H1 (cell line): ENCODE results near the gene CCDC12. TPM values are rescaled to one million over a fixed set of nuclear protein-coding genes. Genes with fewer than 3 reads are reported as not detected.

Experiments used
- CTCF ChIA-PET: fragments of 300-600 bp; sonication (Branson Sonifier 250); formaldehyde crosslinking; loops from one replicate; lab custom pipeline; 2021; ENCODE audit not compliant: partially characterized antibody; lab: Charles Lee
- POLR2A ChIA-PET: fragments of 300-600 bp; sonication (Branson Sonifier 250); formaldehyde crosslinking; loops from one replicate; lab custom pipeline; 2021; ENCODE audit warnings: inconsistent platforms; ENCODE audit not compliant: partially characterized antibody; lab: Charles Lee
- DNase-seq, 2 experiments: peaks; one replicate each; pipeline versions ENCODE4 v3.0.0 to v3.0.0-alpha.2; 2010 to 2022; ENCODE audit warnings: low spot score in 2 of 2, low read depth in 1 of 2, mixed read lengths in 1 of 2
- FAIRE-seq: peaks from 2 replicates; lab custom pipeline; 2011; peaks lifted over from hg19 to GRCh38; lab: Jason Lieb, UNC
- H2AFZ ChIP-seq: 2 replicates; pipeline ENCODE4 v1.8.1; 2012; ENCODE audit warnings: low read length, inconsistent platforms
- H2AK5ac ChIP-seq: 2 replicates; pipeline ENCODE4 v1.6.1; 2013; ENCODE audit warnings: low read depth, low read length
- H2BK120ac ChIP-seq: replicated peaks from 2 replicates; pipeline ENCODE3; 2013; ENCODE audit warnings: low read depth, low read length, inconsistent platforms
- H2BK12ac ChIP-seq: 2 replicates; pipeline ENCODE4 v1.6.1; 2013; ENCODE audit warnings: low read depth, low read length
- H2BK15ac ChIP-seq: 2 replicates; pipeline ENCODE4 v1.6.1; 2013; ENCODE audit warnings: low read length
- H2BK20ac ChIP-seq: 2 replicates; pipeline ENCODE4 v1.6.1; 2013; ENCODE audit warnings: low read length
- H2BK5ac ChIP-seq: 2 replicates; pipeline ENCODE4 v1.6.1; 2013; ENCODE audit warnings: low read depth, low read length
- H3K14ac ChIP-seq: 2 replicates; pipeline ENCODE4 v1.6.1; 2013; ENCODE audit warnings: inconsistent platforms; ENCODE audit not compliant: insufficient read length
- H3K18ac ChIP-seq: 2 replicates; pipeline ENCODE4 v1.6.1; 2013; ENCODE audit warnings: low read length; ENCODE audit errors: extremely low read depth
- H3K23ac ChIP-seq: 2 replicates; pipeline ENCODE4 v1.6.1; 2013; ENCODE audit warnings: inconsistent platforms; ENCODE audit not compliant: insufficient read length
- H3K23me2 ChIP-seq: 2 replicates; pipeline ENCODE4 v1.6.1; 2013; ENCODE audit warnings: low read depth, low read length
- H3K27ac ChIP-seq: 2 replicates; pipeline ENCODE4 v1.6.1; 2011; ENCODE audit warnings: low read depth, low read length, inconsistent platforms
- H3K27me3 ChIP-seq, 4 experiments: replicated peaks in 1 of 4; 1 replicate in 1 of 4; 2 replicates in 3 of 4; pipeline versions ENCODE4 v1.6.1 to v1.8.1; 2011 to 2013; ENCODE audit warnings: low read length in 3 of 4, mild to moderate bottlenecking in 3 of 4, inconsistent platforms in 2 of 4, mixed read lengths in 2 of 4, moderate library complexity in 1 of 4; ENCODE audit not compliant: control insufficient read depth in 3 of 4, insufficient read depth in 3 of 4; ENCODE audit errors: extremely low read depth in 1 of 4
- H3K36me3 ChIP-seq, 4 experiments: 2 replicates each; pipeline versions ENCODE4 v1.6.1 to v1.8.1; 2011 to 2013; ENCODE audit warnings: mild to moderate bottlenecking in 4 of 4, low read length in 3 of 4, moderate library complexity in 2 of 4, control low read depth in 1 of 4, inconsistent platforms in 1 of 4; ENCODE audit not compliant: insufficient read depth in 4 of 4, control insufficient read depth in 2 of 4
- H3K4ac ChIP-seq: replicated peaks from 2 replicates; pipeline ENCODE3; 2013; ENCODE audit warnings: low read length, low read depth, mixed read lengths, inconsistent platforms; ENCODE audit not compliant: insufficient read length
- H3K4me1 ChIP-seq, 4 experiments: replicated peaks in 1 of 4; 1 replicate in 1 of 4; 2 replicates in 3 of 4; pipeline versions ENCODE4 v1.6.1 to v1.8.1; 2011 to 2013; ENCODE audit warnings: low read length in 3 of 4, inconsistent platforms in 2 of 4, mixed read lengths in 1 of 4; ENCODE audit not compliant: insufficient read depth in 4 of 4, control insufficient read depth in 3 of 4
- H3K4me2 ChIP-seq, 2 experiments: 2 replicates each; pipeline versions ENCODE4 v1.6.1 to v1.8.1; 2011 to 2013; ENCODE audit warnings: low read depth in 2 of 2, low read length in 2 of 2, control low read depth in 1 of 2, inconsistent platforms in 1 of 2, mild to moderate bottlenecking in 1 of 2; ENCODE audit not compliant: insufficient read depth in 1 of 2
- H3K4me3 ChIP-seq, 4 experiments: fragments of 200-600, 300-600 bp in 1 of 4; sonication (generic), shearing (Covaris generic), sonication (Bioruptor Twin) in 1 of 4; 2 replicates each; pipeline versions ENCODE4 v1.5.1 to v1.8.1; 2011 to 2016; ENCODE audit warnings: low read length in 4 of 4, low read depth in 3 of 4, control low read depth in 2 of 4, inconsistent platforms in 2 of 4, mild to moderate bottlenecking in 2 of 4, mixed read lengths in 1 of 4, moderate library complexity in 1 of 4; ENCODE audit not compliant: insufficient read depth in 2 of 4; ENCODE audit errors: extremely low read depth in 1 of 4
- H3K56ac ChIP-seq: replicated peaks from 2 replicates; pipeline ENCODE3; 2013; ENCODE audit warnings: low read depth, mild to moderate bottlenecking, mixed read lengths, low read length, inconsistent platforms; ENCODE audit not compliant: insufficient read length
- H3K79me1 ChIP-seq: 2 replicates; pipeline ENCODE4 v1.6.1; 2013; ENCODE audit warnings: low read depth, low read length, control low read depth
- H3K79me2 ChIP-seq, 2 experiments: 2 replicates each; pipeline versions ENCODE4 v1.6.1 to v1.8.1; 2012 to 2013; ENCODE audit warnings: low read length in 2 of 2, mild to moderate bottlenecking in 2 of 2, inconsistent platforms in 1 of 2; ENCODE audit not compliant: insufficient read depth in 2 of 2, control insufficient read depth in 1 of 2
- H3K9ac ChIP-seq, 4 experiments: replicated peaks in 1 of 4; 1 replicate in 1 of 4; 2 replicates in 3 of 4; pipeline versions ENCODE4 v1.6.1 to v1.8.1; 2011 to 2013; ENCODE audit warnings: low read depth in 3 of 4, low read length in 3 of 4, control low read depth in 2 of 4, mild to moderate bottlenecking in 2 of 4, moderate library complexity in 2 of 4, inconsistent platforms in 1 of 4; ENCODE audit errors: extremely low read depth in 1 of 4
- H3K9me3 ChIP-seq, 2 experiments: 2 replicates each; pipeline versions ENCODE4 v1.6.1 to v1.8.1; 2012 to 2013; ENCODE audit warnings: mild to moderate bottlenecking in 2 of 2, moderate library complexity in 2 of 2, control low read depth in 1 of 2, inconsistent platforms in 1 of 2, low read depth in 1 of 2, low read length in 1 of 2, mixed read lengths in 1 of 2; ENCODE audit not compliant: insufficient read depth in 2 of 2
- H4K20me1 ChIP-seq, 2 experiments: replicated peaks in 1 of 2; 2 replicates each; pipeline versions ENCODE3 to v1.8.1; 2011 to 2013; ENCODE audit warnings: inconsistent platforms in 2 of 2, low read length in 2 of 2, mild to moderate bottlenecking in 1 of 2; ENCODE audit not compliant: insufficient read depth in 2 of 2, control insufficient read depth in 1 of 2
- H4K5ac ChIP-seq: 2 replicates; pipeline ENCODE4 v1.6.1; 2013; ENCODE audit warnings: low read length, low read depth, mixed read lengths, inconsistent platforms; ENCODE audit not compliant: insufficient read length
- H4K8ac ChIP-seq: 2 replicates; pipeline ENCODE4 v1.8.0; 2013; ENCODE audit warnings: mild to moderate bottlenecking, moderate library complexity, low read length, inconsistent platforms; ENCODE audit not compliant: insufficient read depth; ENCODE audit errors: extremely low read depth
- H4K91ac ChIP-seq: replicated peaks from 2 replicates; pipeline ENCODE3; 2013; ENCODE audit warnings: low read length, mixed read lengths, inconsistent platforms; ENCODE audit not compliant: insufficient read length
- ASH2L ChIP-seq: fragments of 200-600, 300-600 bp; sonication (generic); IDR thresholded peaks from one replicate; pipeline ENCODE4 v1.7.1; 2017; ENCODE audit warnings: low read length
- ATF2 ChIP-seq: IDR thresholded peaks from 2 replicates; pipeline ENCODE4 v1.6.1; 2012; ENCODE audit warnings: low read length, inconsistent platforms
- EGR1 ChIP-seq: IDR thresholded peaks from 2 replicates; pipeline ENCODE4 v1.6.1; 2011; ENCODE audit warnings: low read depth, low read length, borderline replicate concordance
- EP300 ChIP-seq, 2 experiments: IDR thresholded peaks; 1 replicate in 1 of 2; 2 replicates in 1 of 2; pipeline ENCODE4 v1.6.1; 2011 to 2012; ENCODE audit warnings: low read depth in 2 of 2, low read length in 2 of 2, mild to moderate bottlenecking in 2 of 2, borderline replicate concordance in 1 of 2, inconsistent platforms in 1 of 2, moderate library complexity in 1 of 2
- PHF8 ChIP-seq: fragments of 200-600 bp; sonication (generic); conservative IDR thresholded peaks from 2 replicates; pipeline ENCODE4 v1.7.1; 2012; ENCODE audit warnings: low read depth, mild to moderate bottlenecking, inconsistent platforms, low read length, moderate library complexity
- SIN3A ChIP-seq, 2 experiments: IDR thresholded peaks in 1 of 2; conservative IDR thresholded peaks in 1 of 2; 2 replicates each; pipeline ENCODE4 v1.6.1; 2011 to 2012; ENCODE audit warnings: low read length in 2 of 2, improper control_type of control experiment in 1 of 2, low read depth in 1 of 2, mild to moderate bottlenecking in 1 of 2
- SP1 ChIP-seq: IDR thresholded peaks from 2 replicates; pipeline ENCODE4 v1.6.1; 2011; ENCODE audit warnings: low read depth, low read length
- WGBS, 2 experiments: shearing (Covaris generic) in 1 of 2; methylation state at CpG; one replicate each; pipeline versions ENCODE4 v1.1.6 to v1.1.7; 2013 to 2015; ENCODE audit warnings: low lambda C conversion rate in 2 of 2, mixed read lengths in 2 of 2, inconsistent platforms in 1 of 2, low coverage in 1 of 2, missing lambda C conversion rate in 1 of 2; ENCODE audit not compliant: insufficient replicate concordance in 2 of 2, insufficient coverage in 1 of 2, insufficient read length in 1 of 2; ENCODE audit errors: extremely low coverage in 1 of 2, missing lambda C conversion rate in 1 of 2; 5-methylcytosine and 5-hydroxymethylcytosine counted together
- polyA plus RNA-seq, 7 experiments: library from polyadenylated mRNA; depleted of rRNA in 3 of 7; stranded (reverse) in 5 of 7; unstranded in 2 of 7; fragments of >200 nt in 5 of 7; fragments of 200-250 nt in 2 of 7; gene quantifications; 1 replicate in 5 of 7; 2 replicates in 1 of 7; 4 replicates in 1 of 7; pipeline versions ENCODE4 v1.2.1 to v1.2.3, GENCODE V29; 2011 to 2013; ENCODE audit warnings: missing spikeins in 2 of 7, mixed read lengths in 2 of 7
- total RNA-seq: library from RNA; stranded (reverse); fragmentation: NEBNext Ultra II Directional; extraction: Animal tissue kit (Norgen Biotek cat#: 25700); gene quantifications from 2 replicates; pipeline ENCODE4 v1.2.1, GENCODE V29; 2021
- TF ChIP-seq, protein P1 (sequence below): IDR thresholded peaks from 2 replicates; pipeline ENCODE4 v1.6.1; 2011; ENCODE audit warnings: low read depth, mild to moderate bottlenecking, low read length; ENCODE audit not compliant: insufficient read depth

CCDC12 gene
- total and polyA plus RNA-seq, 2 of the 8 experiments (the other 6 are each of a cell fraction or from before 2014, with no cell fraction given), result 29.5 to 41.3 TPM

DNA sequence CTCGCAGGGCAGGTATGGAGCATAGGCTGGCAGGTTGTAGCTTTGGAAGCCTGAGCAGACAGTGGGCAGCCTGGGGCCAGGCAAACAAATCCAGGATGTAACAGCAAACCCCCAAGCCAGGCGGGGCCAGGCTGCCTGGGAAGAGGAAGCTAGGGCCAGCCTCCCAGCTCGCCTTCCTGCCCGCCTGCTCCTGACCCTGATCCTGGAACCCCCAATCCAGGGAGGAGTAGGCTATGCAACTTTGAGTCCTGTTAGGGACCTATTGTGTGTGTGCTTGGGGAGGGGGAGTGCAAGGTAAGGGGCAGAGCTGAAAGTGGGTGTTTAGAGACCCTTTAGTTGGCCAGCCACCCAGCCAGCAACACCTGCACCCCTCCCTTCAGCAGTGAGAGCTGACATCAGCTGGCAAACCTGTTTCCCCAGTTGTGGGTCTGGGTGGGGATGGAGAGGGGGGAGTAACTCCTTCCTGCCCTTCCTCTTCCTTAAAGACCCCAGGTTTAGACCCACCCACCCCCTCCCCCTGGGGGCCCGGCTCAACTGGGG, 5.5 kb upstream of the CCDC12 start:
- Histone ChIP-seq H3K4me3 (peak overlapping the region in 3 of 4 experiments; percentile 3 to 22 (median 7); a peak in 3 of 8 replicates), H3K56ac (no peak overlapping the region), H3K4me1 (peaks cover 3 to 27% (median 17%) of the 10 kb centered on the region in 4 experiments), H4K5ac (no peak overlapping the region), H4K8ac (no peak overlapping the region), H2BK20ac (0 out of 2 replicates have a peak overlapping the region, but pooled peaks have one; percentile 61), H2AK5ac (no peak overlapping the region), H3K14ac (no peak overlapping the region), H3K23ac (no peak overlapping the region), H3K79me1 (0 out of 2 replicates have a peak, but pooled peaks cover 2% of the 10 kb centered on the region), H2AFZ (no peak overlapping the region), H2BK5ac (peak overlapping the region; percentile 75; the same call in 1 of the 2 replicates), H4K91ac (no peak overlapping the region), H3K9me3 (no peaks in the 10 kb centered on the region), H3K4me2 (peak overlapping the region; percentile 34 to 55), H2BK12ac (no peak overlapping the region), H4K20me1 (peaks cover 6 to 18% of the 10 kb centered on the region in 2 experiments), H3K36me3 (no peaks in the 10 kb centered on the region), H2BK15ac (peak overlapping the region; percentile 72; the same call in 1 of the 2 replicates), H3K79me2 (peaks cover 0 to 4% of the 10 kb centered on the region in 2 experiments; a peak in 1 of 4 replicates), H3K18ac (no peak overlapping the region), H3K4ac (peak overlapping the region; percentile 80), H3K27me3 (peaks cover 0 to 13% (median 3%) of the 10 kb centered on the region in 4 experiments; a peak in 3 of 7 replicates), H3K27ac (no peak overlapping the region), H3K9ac (peak overlapping the region in 1 of 4 experiments; percentile 24; a peak in 1 of 7 replicates), H3K23me2 (peaks cover 10% of the 10 kb centered on the region; the same call in 1 of the 2 replicates), H2BK120ac (no peak overlapping the region)
- 35% methylated on average over 5 of the region's 5 CpGs; no CpG with 5 or more reads in 1 of the 2 experiments for WGBS, 2 experiments
- CTCF ChIA-PET, result interaction anchor here (0.7 to 13.0 kb wide), 13 partner anchors 10 to 388 kb away, joined by 3 to 130 read pairs (median 3); no protein-coding TSS in a partner anchor
- POLR2A ChIA-PET, result interaction anchor here (0.5 to 2.7 kb wide), 12 partner anchors 8 to 398 kb away, joined by 3 to 10 read pairs (median 3); partner anchors contain the start of gene PTPN23
- FAIRE-seq (no peak), DNase-seq (no peak)
- peak; percentile 49 for TF ChIP-seq EGR1
- peak; percentile 28 for TF ChIP-seq ASH2L
- TF ChIP-seq PHF8, result no peak
- TF ChIP-seq SP1, result peak; percentile 49; the same call in 1 of the 2 replicates
- 0 out of 2 replicates have a peak, but pooled peaks have one; percentile 49 for TF ChIP-seq ATF2
- peak in 1 of 2 experiments; percentile 79; a peak in 2 of 4 replicates for TF ChIP-seq SIN3A (conservative IDR thresholded peaks at IDR 0.05 in 1 of 2, IDR thresholded peaks at IDR 0.05 in 1 of 2; ENCODE audit: low read depth in 1 of 2, low read length in 2 of 2)
- TF ChIP-seq, protein P1, sequence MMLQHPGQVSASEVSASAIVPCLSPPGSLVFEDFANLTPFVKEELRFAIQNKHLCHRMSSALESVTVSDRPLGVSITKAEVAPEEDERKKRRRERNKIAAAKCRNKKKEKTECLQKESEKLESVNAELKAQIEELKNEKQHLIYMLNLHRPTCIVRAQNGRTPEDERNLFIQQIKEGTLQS, result no peak
- TF ChIP-seq EP300 (IDR thresholded peaks at IDR 0.05; ENCODE audit: borderline replicate concordance in 1 of 2, low read depth in 2 of 2, low read length in 2 of 2), result peak in 1 of 2 experiments; percentile 65; a peak in 1 of 3 replicates
